NT2/D1 (cell line): ENCODE results near the gene POGZ.

ENCODE experiments used
- DNase-seq: peaks from one replicate; pipeline ENCODE4 v3.0.0-alpha.2; 2011; ENCODE audit warnings: low read depth, low spot score
- H3K27me3 ChIP-seq: 2 replicates; pipeline ENCODE4 v1.6.0; 2011; ENCODE audit warnings: mild to moderate bottlenecking; ENCODE audit not compliant: insufficient read length, insufficient read depth
- H3K36me3 ChIP-seq: 2 replicates; pipeline ENCODE4 v1.6.1; 2011; ENCODE audit warnings: mild to moderate bottlenecking, low read length, mixed read lengths; ENCODE audit not compliant: insufficient read depth, insufficient read length
- H3K4me1 ChIP-seq: 2 replicates; pipeline ENCODE4 v1.5.1; 2011; ENCODE audit not compliant: insufficient read depth, insufficient read length
- H3K4me3 ChIP-seq: 2 replicates; pipeline ENCODE4 v1.5.1; 2011; ENCODE audit warnings: low read depth; ENCODE audit not compliant: insufficient read length
- H3K9ac ChIP-seq: 2 replicates; pipeline ENCODE4 v1.6.0; 2011; ENCODE audit warnings: low read depth; ENCODE audit not compliant: insufficient read length
- H3K9me3 ChIP-seq: 2 replicates; pipeline ENCODE4 v1.5.1; 2011; ENCODE audit warnings: mild to moderate bottlenecking, low read length; ENCODE audit not compliant: insufficient read depth
- SUZ12 ChIP-seq: IDR thresholded peaks from 2 replicates; pipeline ENCODE4 v1.6.1; 2011; ENCODE audit not compliant: insufficient read length, insufficient read depth; ENCODE audit errors: extremely low read depth
- YY1 ChIP-seq: IDR thresholded peaks from 2 replicates; pipeline ENCODE4 v1.6.1; 2011; ENCODE audit not compliant: insufficient read length, insufficient read depth
- ZNF274 ChIP-seq: IDR thresholded peaks from 2 replicates; pipeline ENCODE4 v1.6.1; 2011; ENCODE audit warnings: mild to moderate bottlenecking, low read depth, low read length

Gene POGZ

DNA sequence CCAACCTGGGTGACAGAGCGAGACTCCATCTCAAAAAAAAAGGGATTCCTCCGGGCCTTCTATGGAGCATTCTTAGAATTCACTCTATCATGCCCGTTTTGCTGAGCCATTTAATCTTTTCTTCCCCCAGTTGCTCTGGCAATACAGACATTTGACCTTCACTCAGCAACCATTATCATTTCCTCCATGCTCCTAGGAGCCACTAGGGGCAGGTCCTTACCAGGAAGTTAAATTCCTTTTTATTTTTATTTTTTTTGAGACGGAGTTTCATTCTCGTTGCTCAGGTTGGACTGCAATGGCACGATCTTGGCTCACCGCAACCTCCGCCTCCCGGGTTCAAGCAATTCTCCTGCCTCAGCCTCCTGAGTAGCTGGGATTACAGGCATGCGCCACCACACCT lies 42.2 kb upstream of the POGZ start:
- DNase-seq, result no peak
- Histone ChIP-seq H3K36me3 (no peaks in the 10 kb centered on the region), H3K9me3 (no peaks in the 10 kb centered on the region), H3K27me3 (no peaks in the 10 kb centered on the region), H3K4me1 (peaks cover 4% of the 10 kb centered on the region), H3K9ac (no peak overlapping the region), H3K4me3 (no peak overlapping the region)
- TF ChIP-seq SUZ12 (no peak), ZNF274 (no peak), YY1 (no peak)

DNA sequence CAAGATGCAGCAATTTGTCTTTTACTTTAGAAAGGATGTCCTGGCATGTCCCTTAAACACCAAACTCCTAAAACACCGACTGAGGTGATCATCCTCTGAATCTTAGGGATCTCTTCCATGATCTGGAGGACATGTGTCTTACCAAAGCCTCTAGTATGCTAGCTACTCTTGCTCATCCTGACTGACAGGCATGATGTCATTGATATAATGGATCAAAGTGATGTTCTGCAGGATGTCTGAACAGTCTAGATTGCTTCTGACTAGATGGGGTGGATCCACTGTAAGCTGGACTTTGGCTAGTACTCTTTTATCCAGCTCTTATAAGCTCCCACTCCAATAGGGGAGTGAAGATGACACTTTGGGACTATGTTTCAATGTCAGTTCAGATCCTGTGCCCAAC lies 40.6 kb upstream of the POGZ start:
- peaks cover 4% of the 10 kb centered on the region for H3K4me1 ChIP-seq
- no peaks in the 10 kb centered on the region for H3K27me3 ChIP-seq
- no peak overlapping the region for H3K9ac ChIP-seq
- no peak for DNase-seq
- no peaks in the 10 kb centered on the region for H3K36me3 ChIP-seq
- no peak overlapping the region for H3K4me3 ChIP-seq
- TF ChIP-seq YY1 (no peak), SUZ12 (no peak), ZNF274 (no peak)
- no peaks in the 10 kb centered on the region for H3K9me3 ChIP-seq

DNA sequence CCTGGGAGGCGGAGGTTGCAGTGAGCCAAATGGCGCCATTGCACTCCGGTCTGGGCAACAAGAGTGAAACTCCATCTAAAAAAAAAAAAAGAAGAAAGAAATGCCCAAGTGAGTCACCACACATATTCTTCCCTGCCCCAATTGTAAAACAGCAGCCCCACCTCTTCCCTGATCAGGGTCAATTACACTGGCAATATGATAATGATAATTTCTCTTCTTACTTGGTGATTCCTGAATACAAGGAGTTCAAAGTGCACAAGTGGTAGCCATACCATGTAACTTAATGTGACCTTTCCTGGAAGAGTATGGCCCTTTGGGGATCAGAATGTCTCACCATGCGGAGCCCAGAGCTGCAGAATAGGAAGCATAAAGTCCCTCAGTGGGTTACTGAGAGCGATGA lies 40.1 kb upstream of the POGZ start:
- Histone ChIP-seq H3K27me3 (no peaks in the 10 kb centered on the region), H3K4me1 (peaks cover 4% of the 10 kb centered on the region), H3K36me3 (no peaks in the 10 kb centered on the region)

DNA sequence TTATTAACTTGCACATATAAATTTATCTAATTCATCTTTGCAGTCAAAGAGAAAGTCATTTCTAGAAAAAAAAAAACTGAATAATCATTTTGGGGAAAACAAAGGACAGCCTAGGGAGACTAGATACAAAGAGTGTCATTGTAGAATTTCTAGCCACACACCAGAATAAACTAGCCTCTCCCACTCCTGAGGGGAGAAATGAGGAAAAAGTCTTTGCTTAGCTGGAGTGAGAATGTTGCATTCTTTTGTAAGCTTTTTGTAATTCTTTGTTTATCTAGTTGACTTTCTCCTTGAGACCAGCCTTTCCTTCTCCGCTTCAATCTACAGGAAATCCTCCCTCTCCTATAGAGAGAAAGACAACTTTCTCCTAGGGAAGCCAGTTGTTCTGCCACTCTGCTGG lies 36.0 kb upstream of the POGZ start:
- no peak overlapping the region for H3K4me3 ChIP-seq
- no peaks in the 10 kb centered on the region for H3K27me3 ChIP-seq
- no peaks in the 10 kb centered on the region for H3K9me3 ChIP-seq
- no peaks in the 10 kb centered on the region for H3K36me3 ChIP-seq
- no peak for TF ChIP-seq YY1
- TF ChIP-seq SUZ12, result no peak
- no peak for TF ChIP-seq ZNF274
- DNase-seq, result no peak
- H3K9ac ChIP-seq, result no peak overlapping the region
- H3K4me1 ChIP-seq, result no peaks in the 10 kb centered on the region

More for the DNA sequence above, 40.1 kb upstream of the POGZ start:
- no peak for DNase-seq
- Histone ChIP-seq H3K9ac (no peak overlapping the region), H3K4me3 (no peak overlapping the region), H3K9me3 (no peaks in the 10 kb centered on the region)
- TF ChIP-seq YY1, result no peak
- TF ChIP-seq SUZ12, result no peak
- no peak for TF ChIP-seq ZNF274

DNA sequence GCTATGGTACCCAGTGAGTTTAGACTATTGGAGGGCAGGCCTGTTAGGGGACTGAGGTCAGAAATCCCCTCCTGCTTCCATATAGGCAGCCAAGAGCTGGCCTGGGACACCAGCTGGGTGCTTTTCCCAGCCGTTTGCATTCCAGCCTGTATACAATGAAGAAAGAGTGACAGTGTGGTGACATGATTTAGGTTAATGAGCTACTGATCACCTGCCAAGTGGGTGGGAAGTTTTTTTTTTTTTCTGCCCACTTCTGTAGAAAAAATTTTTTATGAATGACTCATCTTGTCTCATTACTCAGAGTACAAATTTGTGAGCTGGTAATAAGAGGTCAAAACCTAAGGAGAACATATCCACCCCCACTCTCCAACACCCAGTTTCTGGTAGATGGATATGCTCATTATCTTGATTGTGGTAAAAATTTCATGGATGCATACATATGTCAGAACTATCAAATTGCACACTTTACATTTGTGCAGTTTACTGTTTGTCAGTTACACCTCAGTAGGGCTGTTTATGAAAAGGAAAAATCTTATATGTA lies 35.5 kb upstream of the POGZ start:
- no peaks in the 10 kb centered on the region for H3K9me3 ChIP-seq
- no peaks in the 10 kb centered on the region for H3K4me1 ChIP-seq
- H3K9ac ChIP-seq, result no peak overlapping the region
- no peaks in the 10 kb centered on the region for H3K27me3 ChIP-seq
- no peak for DNase-seq
- no peaks in the 10 kb centered on the region for H3K36me3 ChIP-seq
- TF ChIP-seq SUZ12 (no peak), YY1 (no peak), ZNF274 (no peak)
- no peak overlapping the region for H3K4me3 ChIP-seq

DNA sequence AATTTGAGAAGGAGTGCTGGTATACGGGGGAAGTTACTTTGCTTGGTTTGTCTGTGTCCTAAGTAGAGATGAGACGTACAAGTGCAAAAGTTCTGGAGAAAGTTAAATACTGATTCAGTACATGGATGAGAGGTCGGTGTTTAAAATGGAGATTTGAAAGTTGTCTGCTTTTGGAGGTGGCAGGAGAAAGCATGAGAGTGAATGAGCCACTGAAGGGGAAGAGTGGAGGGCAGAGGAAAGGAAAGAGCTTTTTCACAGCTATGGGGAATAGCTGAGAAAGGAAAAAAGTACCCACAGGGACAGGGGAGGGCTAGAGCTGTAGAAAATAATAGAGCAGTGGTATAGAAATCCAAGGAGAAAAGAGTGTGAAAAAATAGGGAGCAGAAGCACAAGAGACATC lies 33.7 kb upstream of the POGZ start:
- DNase-seq, result no peak
- no peak overlapping the region for H3K4me3 ChIP-seq
- TF ChIP-seq ZNF274 (no peak), SUZ12 (no peak), YY1 (no peak)
- no peaks in the 10 kb centered on the region for H3K9me3 ChIP-seq
- no peaks in the 10 kb centered on the region for H3K36me3 ChIP-seq
- H3K27me3 ChIP-seq, result no peaks in the 10 kb centered on the region
- no peak overlapping the region for H3K9ac ChIP-seq
- H3K4me1 ChIP-seq, result no peaks in the 10 kb centered on the region

DNA sequence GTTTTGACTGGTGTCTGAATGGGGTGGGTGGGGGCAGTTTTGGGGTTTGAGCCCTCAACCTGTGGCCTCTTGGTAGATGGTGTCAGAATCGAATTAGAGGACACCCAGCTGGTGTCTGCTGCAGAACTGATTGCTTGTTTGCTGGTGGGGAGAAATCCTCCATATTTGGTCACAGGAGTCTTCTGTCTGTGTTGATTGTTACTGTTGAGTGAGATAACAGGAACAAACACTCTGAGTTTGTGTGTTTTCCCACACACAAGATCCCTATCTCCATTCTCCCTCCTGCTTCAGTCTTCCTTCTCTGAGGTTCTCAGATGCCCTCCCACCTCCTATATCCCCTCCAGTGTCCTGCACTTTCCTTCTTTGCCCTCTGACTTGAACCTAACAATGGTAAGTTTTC lies 32.8 kb upstream of the POGZ start:
- Histone ChIP-seq H3K27me3 (no peaks in the 10 kb centered on the region), H3K36me3 (no peaks in the 10 kb centered on the region), H3K9ac (no peak overlapping the region), H3K4me1 (no peaks in the 10 kb centered on the region), H3K9me3 (no peaks in the 10 kb centered on the region), H3K4me3 (no peak overlapping the region)
- DNase-seq, result no peak
- TF ChIP-seq YY1, result no peak

DNA sequence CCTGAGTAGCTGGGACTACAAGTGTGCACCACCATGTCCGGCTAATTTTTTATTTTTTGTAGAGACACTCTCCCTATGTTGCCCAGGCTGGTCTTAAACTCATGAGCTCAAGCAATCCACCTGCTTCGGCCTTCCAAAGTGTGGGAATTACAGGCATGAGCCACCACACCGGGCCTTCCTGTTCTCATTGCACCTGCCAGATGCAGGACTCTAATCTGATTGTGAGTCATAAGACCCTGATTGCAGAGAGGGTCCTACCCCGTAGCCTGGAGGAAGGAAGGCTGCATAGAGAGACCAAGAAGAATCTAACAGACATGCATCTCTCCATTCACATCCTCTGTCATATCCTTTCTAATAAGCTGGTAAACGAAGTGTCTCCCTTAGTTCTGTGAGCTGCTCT lies 32.3 kb upstream of the POGZ start:
- no peak overlapping the region for H3K9ac ChIP-seq
- H3K9me3 ChIP-seq, result no peaks in the 10 kb centered on the region
- TF ChIP-seq YY1, result no peak
- no peak for TF ChIP-seq SUZ12
- no peak for TF ChIP-seq ZNF274
- H3K4me3 ChIP-seq, result no peak overlapping the region
- no peaks in the 10 kb centered on the region for H3K4me1 ChIP-seq
- H3K27me3 ChIP-seq, result no peaks in the 10 kb centered on the region
- no peaks in the 10 kb centered on the region for H3K36me3 ChIP-seq
- DNase-seq, result no peak
